ENCODE results near the gene ATP11C.
"Not testable (repeated sequence)": the region's sequence is repeated elsewhere in the genome, so short reads cannot be mapped to it uniquely, and the experiment has no call there.

ATP11C gene

GRCh38 chrX:139877710-139878414, 55.0 kb downstream of the ATP11C start:
- Histone ChIP-seq H3K4me1 (ENCODE audit: control insufficient read depth in 1 of 2, insufficient read depth in 1 of 2, low read depth in 1 of 2, low read length in 1 of 2) (no peaks in the 10 kb centered on the region), H3K36me3 (no peaks in the 10 kb centered on the region), H3K9me3 (no peaks in the 10 kb centered on the region), H3K4me3 (ENCODE audit: low read depth in 1 of 2, low read length in 1 of 2) (no peak overlapping the region), H3K27me3 (no peaks in the 10 kb centered on the region), H3K27ac (no peak overlapping the region)
- TF ChIP-seq CTCF (IDR thresholded peaks at IDR 0.05) = no peak

DNA sequence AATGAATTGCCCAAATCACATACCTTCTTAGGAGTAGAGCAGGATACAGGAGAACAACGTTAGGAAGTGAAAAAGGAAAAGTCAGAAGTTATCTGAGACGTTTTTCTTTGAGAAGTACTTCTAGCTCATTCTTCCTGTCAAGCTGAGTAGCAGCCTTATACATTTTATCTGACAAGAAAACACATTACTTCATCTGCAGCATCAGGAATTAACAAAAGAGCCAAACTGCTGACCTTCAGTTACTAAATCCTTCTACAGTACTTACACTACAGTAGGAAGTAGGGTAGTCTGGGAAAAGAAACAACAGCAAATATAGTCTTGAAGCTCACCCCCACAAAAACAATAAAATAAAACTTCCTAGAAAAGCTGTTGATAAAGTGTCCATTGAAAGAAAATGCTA, 57.0 kb downstream of the ATP11C start:
- no peak overlapping the region for H3K4me3 ChIP-seq (ENCODE audit: low read depth in 1 of 2, low read length in 1 of 2)
- H3K4me1 ChIP-seq (ENCODE audit: control insufficient read depth in 1 of 2, insufficient read depth in 1 of 2, low read depth in 1 of 2, low read length in 1 of 2) = no peaks in the 10 kb centered on the region
- TF ChIP-seq CTCF (IDR thresholded peaks at IDR 0.05) = no peak
- no peak overlapping the region for H3K27ac ChIP-seq
- no peaks in the 10 kb centered on the region for H3K27me3 ChIP-seq
- H3K9me3 ChIP-seq = no peaks in the 10 kb centered on the region
- no peaks in the 10 kb centered on the region for H3K36me3 ChIP-seq

DNA sequence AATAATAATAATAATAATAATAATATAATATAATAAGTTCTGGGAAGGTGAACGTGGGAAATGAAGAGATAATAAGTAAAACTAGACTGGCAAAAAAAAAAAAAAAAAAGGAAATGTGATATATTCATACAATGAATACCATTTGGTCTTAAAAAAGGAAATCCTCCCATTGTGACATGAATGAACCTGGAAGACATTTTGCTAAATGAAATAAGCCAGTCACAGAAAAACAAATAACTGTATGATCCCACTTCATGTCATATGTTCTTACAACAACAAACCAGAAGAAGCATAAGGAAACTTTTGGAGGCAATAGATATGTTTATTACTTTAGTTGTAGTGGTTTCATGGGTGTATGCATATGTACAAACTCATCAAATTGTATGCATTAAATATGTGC, 63.1 kb downstream of the ATP11C start:
- no peaks in the 10 kb centered on the region for H3K9me3 ChIP-seq
- no peak for TF ChIP-seq CTCF (IDR thresholded peaks at IDR 0.05)
- no peaks in the 10 kb centered on the region for H3K36me3 ChIP-seq
- H3K27ac ChIP-seq = no peak overlapping the region
- H3K27me3 ChIP-seq = no peaks in the 10 kb centered on the region
- no peak overlapping the region for H3K4me3 ChIP-seq (ENCODE audit: low read depth in 1 of 2, low read length in 1 of 2)
- H3K4me1 ChIP-seq (ENCODE audit: control insufficient read depth in 1 of 2, insufficient read depth in 1 of 2, low read depth in 1 of 2, low read length in 1 of 2) = no peaks in the 10 kb centered on the region

DNA sequence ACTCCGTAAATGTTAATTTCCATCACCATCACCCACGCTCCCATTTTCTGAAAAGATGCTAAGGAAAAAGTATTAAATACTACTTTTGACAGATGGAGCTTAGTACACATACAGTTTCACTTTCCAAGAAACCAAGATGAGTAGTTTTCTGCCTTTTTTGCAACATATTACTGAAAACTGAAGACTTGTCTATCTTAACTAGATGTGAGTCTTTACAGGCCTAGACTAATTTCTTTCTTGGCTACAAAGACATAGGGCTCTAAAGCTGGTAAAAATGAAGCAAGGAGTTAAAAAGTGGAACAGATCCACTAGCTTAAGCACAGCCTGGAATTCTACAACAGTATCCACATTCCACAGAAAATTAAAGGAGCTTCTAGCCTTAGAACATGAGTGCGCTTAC, 68.2 kb downstream of the ATP11C start:
- H3K4me3 ChIP-seq (ENCODE audit: low read depth in 1 of 2, low read length in 1 of 2) = no peak overlapping the region
- H3K36me3 ChIP-seq = no peaks in the 10 kb centered on the region
- H3K4me1 ChIP-seq (ENCODE audit: control insufficient read depth in 1 of 2, insufficient read depth in 1 of 2, low read depth in 1 of 2, low read length in 1 of 2) = no peaks in the 10 kb centered on the region
- no peaks in the 10 kb centered on the region for H3K27me3 ChIP-seq
- no peak overlapping the region for H3K27ac ChIP-seq
- H3K9me3 ChIP-seq = no peaks in the 10 kb centered on the region
- TF ChIP-seq CTCF (IDR thresholded peaks at IDR 0.05) = no peak

DNA sequence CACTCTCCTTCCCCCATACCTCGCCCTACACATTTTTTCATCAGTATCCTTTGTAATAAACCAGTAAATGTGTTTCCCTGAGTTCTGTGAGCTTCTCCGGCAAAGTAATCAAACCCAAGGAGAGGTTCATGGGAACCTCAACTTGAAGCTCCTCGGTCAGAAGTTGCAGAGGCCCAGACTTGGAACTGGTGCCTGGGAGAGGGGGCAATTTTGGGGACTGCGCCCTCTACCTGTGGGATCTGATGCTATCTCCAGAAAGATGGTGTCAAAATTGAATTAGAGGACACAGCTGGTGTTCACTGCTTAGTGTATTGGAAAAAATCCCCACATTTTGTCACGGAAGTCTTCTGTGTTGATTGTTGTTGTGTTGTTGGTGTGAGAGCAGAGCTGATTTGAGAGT, 70.6 kb downstream of the ATP11C start:
- Histone ChIP-seq H3K27me3 (no peaks in the 10 kb centered on the region), H3K9me3 (no peaks in the 10 kb centered on the region), H3K27ac (no peak overlapping the region), H3K4me1 (ENCODE audit: control insufficient read depth in 1 of 2, insufficient read depth in 1 of 2, low read depth in 1 of 2, low read length in 1 of 2) (no peaks in the 10 kb centered on the region), H3K36me3 (no peaks in the 10 kb centered on the region), H3K4me3 (ENCODE audit: low read depth in 1 of 2, low read length in 1 of 2) (no peak overlapping the region)
- TF ChIP-seq CTCF (IDR thresholded peaks at IDR 0.05) = no peak

DNA sequence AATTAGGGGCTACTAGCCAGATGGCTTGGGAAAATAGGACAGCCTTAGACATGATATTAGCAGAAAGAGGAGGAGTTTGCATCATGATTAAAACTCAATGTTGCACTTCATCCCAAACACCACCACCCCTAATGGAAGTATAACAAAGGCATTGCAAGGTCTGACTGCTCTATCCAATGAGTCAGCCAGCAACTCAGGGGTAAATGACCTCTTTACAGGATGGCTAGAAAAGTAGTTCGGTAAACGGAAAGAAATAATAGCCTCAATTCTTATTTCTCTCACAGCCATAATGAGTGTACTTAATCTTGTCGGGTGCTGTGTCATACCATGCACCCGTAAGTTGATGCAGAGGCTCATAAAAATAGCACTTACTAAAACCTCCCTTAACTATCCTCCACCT, 76.0 kb downstream of the ATP11C start:
- H3K9me3 ChIP-seq; H3K36me3 ChIP-seq; H3K27ac ChIP-seq; H3K4me1 ChIP-seq (ENCODE audit: control insufficient read depth in 1 of 2, insufficient read depth in 1 of 2, low read depth in 1 of 2, low read length in 1 of 2); H3K27me3 ChIP-seq; H3K4me3 ChIP-seq (ENCODE audit: low read depth in 1 of 2, low read length in 1 of 2): not testable (repeated sequence)
